Medulla oblongata (tissue), 1 donor: ENCODE data around the gene BCKDHB.
"Not testable (repeated sequence)": the region's sequence is repeated elsewhere in the genome, so short reads cannot be mapped to it uniquely, and the experiment has no call there.

Experiments used
- DNase-seq: peaks from one replicate; pipeline ENCODE4 v3.0.0-alpha.2; 2015; ENCODE audit errors: extremely low spot score

Gene BCKDHB

DNA sequence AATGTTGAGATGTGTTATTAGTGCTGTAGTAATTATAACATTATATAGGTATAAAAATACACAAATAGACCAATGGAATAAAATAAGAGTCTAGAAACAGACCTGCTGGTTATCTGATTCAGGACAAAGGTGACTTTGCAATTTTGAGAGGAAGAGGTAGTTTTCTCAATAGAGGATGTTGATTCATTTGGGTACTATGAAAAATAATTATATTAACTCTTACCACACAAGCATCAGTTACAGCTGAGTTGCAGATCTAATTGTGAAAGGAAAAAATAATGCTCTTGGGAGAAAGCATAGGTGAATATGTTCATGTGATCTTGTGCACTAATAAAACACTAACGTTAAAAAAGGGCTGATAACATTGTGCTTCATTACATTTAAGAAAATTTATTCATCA lies 103.0 kb downstream of the BCKDHB start:
- DNase-seq, result no peak

GRCh38 chr6:80210618-80211017 lies 104.1 kb downstream of the BCKDHB start:
- DNase-seq, result no peak

DNA sequence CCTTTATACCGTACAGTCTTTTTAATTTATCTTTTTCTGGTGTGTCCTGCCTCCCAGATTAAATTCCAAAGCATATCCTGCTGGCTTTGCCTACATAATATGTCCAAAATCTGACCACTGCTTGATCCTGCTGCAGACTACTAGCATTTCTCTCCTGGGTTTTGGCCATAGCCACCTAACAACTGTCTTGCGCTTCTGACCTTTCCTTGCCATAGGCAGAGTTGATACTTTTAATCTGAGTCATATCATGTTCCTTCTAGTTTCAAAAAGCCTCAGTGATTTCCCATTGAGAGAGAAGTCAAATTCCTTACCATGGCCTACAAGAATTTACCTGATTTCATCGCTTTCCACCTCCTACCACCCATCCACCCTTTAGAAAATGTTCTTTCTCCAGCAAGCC lies 104.8 kb downstream of the BCKDHB start:
- DNase-seq, result no peak

DNA sequence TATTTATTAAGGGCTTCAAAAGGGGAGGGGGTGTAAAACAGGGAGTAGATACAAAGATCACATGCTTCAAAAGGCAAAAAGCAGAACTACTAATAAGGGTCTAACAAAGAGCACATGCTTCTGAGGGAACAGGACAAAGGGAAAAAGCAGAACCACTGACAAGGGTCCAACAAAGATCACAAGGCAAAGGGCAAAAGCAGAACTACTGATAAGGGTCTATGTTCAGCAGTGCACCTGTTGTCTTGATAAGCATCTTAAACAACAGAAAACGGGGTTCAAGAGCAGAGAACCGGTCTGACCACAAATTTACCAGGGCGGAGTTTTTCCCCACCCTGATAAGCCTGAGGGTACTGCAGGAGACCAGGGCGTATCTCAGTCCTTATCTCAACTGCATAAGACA lies 105.4 kb downstream of the BCKDHB start:
- DNase-seq, result not testable (repeated sequence)

DNA sequence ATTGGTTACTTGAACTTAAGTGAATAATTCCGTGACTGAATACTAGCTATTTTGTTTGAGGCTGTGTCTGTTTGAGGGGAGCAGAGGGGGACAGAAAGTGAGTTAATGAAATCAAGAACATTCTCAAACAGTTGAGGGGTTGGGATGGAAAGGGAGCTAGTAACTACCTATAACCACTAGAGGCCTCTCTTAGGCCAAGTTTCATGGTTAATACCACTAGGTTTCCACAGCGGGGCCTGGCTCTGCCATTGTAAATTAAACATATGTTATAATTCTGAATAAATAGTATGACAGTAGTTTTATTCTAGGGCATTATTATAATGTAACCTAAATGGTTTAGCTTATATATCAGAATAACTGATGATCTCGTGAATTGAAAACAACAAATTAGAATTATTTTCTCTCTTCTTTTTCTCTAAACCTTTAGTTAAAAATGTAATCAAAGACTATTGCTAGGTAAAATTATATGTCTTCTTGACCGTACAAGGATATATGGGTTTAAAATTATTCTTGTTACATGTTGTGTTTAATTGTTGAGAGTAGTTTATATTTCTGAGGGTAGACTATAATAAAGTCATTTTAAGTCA lies 108.1 kb downstream of the BCKDHB start:
- peak; percentile 71 for DNase-seq

DNA sequence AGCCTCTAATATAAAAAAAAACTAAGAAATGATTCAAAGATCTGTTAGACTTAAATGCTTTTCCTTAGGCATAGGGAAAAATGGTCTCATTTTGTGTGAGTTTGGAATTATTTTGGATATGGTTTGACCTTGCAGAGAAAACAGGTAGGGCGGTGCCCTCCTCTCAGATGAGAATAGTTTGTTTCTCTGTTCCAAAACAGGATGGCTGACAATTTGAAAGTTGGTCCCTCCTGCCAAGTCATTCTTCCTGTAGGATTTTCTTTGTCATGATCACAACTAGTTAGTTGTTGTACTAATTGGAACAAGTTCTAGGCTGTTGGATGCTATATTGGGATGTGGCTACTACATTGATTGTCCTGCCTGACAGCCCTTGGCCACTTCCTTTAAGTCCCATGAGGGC lies 108.6 kb downstream of the BCKDHB start:
- DNase-seq, result no peak

- no peak for DNase-seq
These were observed 111.3 kb downstream of the BCKDHB start for GRCh38 chr6:80217794-80218193.

DNA sequence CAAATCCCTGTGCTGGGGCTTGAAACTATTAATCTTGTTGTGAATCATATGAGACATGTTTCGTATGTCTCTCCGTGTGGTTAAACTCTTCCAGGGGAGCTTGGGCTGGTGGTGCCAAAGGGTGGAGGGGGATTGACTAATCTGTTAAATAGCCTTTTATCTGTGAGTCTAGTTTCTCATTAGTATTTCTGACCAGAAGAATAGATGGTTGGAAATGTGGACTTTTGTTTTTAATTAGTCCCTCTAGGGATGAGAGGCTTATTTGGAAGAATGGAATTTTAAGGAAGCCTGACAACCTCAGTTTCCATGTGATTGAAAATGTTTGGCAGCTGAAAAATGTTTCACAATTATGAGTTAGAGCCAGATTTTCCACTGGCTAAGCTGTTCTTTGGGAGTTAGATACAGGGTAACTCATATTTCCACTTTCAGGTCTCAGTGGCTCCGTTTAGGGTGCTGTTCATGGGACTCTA lies 117.3 kb downstream of the BCKDHB start:
- DNase-seq, result no peak

DNA sequence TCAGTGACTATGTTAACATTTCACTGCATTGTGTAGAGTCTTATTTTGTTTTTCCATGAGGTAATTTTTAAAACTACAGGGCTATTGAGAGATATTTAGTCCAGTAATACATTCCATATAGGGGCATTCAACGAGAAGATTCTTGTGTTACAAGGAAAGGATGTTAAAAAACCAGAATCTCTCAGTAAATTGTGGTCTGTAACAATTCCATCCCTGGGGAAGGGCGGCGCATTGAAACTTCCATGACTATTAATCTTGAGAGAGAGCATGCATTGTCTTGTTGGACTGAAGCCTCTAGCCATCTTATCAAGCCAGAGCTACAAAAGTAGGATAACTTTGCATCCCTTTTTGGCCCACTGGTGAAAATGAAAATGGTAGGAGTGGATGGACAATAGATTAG lies 119.7 kb downstream of the BCKDHB start:
- no peak for DNase-seq

DNA sequence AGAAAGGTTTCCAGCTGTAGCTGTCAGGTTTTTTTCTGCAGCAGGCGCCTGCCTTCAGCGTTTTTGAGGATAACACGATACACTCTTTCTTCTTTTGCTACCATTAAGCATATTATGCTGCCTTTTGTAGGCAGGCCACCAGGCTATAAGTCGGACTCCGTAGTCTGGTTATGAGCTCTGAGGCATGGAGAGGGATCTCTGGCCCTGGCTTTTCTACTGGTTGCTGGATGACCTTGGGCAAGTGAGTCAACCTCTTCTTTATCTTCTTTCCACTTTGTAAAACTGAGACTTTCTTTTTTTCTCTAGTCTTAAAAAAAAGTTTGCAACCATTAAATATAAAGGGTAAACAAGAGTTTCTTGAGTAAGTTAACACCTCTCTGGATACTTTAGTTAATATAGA lies 120.2 kb downstream of the BCKDHB start:
- DNase-seq, result no peak

GRCh38 chr6:80227545-80228105 lies 121.2 kb downstream of the BCKDHB start:
- DNase-seq, result no peak

GRCh38 chr6:80233262-80233661 lies 126.8 kb downstream of the BCKDHB start:
- DNase-seq, result no peak

- no peak for DNase-seq
These were observed 127.5 kb downstream of the BCKDHB start for GRCh38 chr6:80233958-80234357.

- DNase-seq, result no peak
These were observed 127.9 kb downstream of the BCKDHB start for GRCh38 chr6:80234401-80234800.

DNA sequence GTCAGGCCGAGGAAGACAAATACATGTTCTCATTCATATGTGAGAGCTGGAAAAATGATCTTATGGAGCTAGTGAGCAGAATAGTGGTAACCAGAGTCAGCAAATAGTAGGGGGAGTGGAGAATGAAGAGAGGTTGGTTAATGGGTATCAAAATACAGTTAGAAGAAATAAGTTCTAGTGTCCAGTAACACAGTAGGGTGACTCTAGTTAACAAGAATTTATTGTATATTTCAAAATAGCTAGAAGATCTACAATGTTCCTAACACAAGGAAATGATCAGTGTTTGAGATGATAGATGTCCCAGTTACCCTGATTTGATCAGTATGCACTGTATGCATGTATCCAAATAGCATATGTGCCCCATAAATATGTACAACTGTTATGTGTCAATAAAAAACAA lies 128.4 kb downstream of the BCKDHB start:
- no peak for DNase-seq

DNA sequence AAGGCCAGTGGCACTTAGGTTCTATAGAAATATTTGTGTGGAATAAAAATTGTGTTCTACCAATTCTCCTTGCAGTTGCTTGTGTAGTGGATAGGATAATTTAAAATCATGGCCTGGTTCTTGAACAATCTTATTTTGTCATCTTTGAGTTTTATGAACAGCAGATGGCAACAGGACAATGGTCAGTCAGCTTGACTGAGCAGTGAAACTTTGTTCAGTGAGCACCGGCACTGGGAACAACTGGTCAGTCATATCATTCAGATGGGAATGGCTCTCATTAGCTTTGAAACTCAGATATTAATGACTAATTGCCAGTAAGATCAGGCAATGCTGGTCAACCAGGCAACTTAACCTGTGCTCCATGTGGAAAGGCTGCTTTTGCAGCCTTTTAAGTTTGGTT lies 129.2 kb downstream of the BCKDHB start:
- peak; percentile 40 for DNase-seq

GRCh38 chr6:80238754-80239153 lies 132.3 kb downstream of the BCKDHB start:
- not testable (repeated sequence) for DNase-seq

DNA sequence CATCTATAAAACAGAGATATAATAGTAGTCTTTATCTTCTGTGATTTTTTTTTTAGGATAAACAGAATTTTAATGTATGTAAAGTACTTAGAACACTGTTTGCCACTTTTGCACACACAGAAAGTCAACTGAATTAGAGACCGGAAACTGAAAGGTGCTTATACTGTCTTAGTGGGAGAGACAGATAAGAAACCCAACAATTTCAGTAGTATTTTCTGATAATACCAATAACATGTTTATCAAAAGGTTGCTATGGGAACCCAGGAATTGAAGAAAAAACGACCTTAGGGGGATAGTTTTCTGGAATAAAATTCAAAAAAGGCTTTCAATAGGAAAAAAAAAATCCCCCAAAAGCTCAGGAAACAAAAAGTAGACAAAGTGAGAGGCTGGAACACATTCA lies 138.6 kb downstream of the BCKDHB start:
- DNase-seq, result no peak

DNA sequence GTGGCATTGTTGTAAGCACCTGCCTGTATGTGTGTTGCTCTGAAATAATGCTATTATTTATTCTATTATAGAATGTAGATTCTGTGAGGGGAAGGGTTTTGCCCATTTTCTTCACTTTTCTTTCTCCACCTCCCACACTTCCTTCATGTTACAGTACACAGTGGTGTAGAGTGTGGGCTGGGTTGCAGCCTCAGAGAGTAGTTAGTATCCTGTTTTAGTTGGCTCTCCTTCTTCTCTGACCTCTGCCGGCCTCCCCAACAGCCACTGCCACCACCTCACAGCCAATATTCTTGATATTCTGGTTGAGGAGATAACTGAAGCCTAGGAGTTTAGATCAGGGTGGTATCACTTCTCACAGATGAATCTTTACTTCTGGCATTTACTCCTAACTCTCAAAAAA lies 143.4 kb downstream of the BCKDHB start:
- DNase-seq, result no peak

GRCh38 chr6:80250391-80250997 lies 144.0 kb downstream of the BCKDHB start:
- no peak for DNase-seq

DNA sequence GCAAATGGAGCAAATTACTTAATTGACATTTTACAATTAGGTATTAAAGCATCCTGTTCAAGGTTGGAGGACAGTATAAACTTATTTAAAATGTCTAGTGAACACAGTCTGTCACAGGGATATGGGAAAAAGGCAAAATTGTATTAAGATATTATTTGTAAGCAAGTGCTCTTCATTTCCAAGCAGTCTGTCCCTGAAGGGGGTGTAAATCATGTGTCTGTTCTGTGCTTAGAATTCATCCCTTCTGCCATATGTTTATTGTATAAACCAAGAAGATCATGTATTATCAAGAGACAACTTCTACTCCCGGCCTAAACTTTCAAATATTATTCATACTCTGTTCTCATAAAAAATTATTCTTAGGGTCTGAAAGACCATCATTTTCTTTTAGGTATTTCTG lies 144.8 kb downstream of the BCKDHB start:
- DNase-seq, result no peak

DNA sequence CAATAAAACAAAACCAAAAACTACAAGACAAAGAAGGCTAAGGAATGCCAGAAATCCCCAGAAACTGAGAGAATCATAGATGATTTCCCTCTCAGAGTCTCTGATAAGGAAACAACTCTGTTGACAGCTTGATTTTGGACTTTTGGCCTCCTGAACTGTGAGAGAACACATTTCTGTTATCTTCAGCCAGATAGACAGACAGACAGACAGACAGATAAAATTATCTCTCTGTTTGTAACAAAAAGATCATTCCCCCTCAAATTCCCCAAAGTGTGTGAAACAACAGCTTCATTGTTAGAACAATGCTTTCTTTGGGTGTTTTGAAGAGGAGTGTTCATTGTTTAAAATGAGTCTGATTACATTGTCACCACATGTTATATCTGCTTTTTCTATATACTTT lies 148.2 kb downstream of the BCKDHB start:
- DNase-seq, result no peak

- no peak for DNase-seq
These were observed 150.2 kb downstream of the BCKDHB start for GRCh38 chr6:80256691-80257090.

- DNase-seq, result no peak
These were observed 152.6 kb downstream of the BCKDHB start for GRCh38 chr6:80259118-80259517.
